Smooth muscle cell of the pulmonary artery (primary cell): ENCODE results near the gene SAMD15. TPM values are rescaled to one million over a fixed set of nuclear protein-coding genes. Genes with fewer than 3 reads are reported as not detected.

Source experiments
- total RNA-seq: library from RNA; depleted of rRNA; stranded (reverse); fragments of >200 nt; gene quantifications from 2 replicates; pipeline ENCODE4 v1.2.3, GENCODE V29; 2014

The SAMD15 gene
- total RNA-seq: 1.4 and 1.7 TPM in 2 replicates

GRCh38 chr14:77376771-77377501, at the start of gene SAMD15, which contains the start of gene TMED8:
Gene SAMD15 (plus strand): TSS chr14:77377379. CDS start chr14:77377419, 40 bp downstream.
Gene TMED8 (minus strand): TSS chr14:77377094. CDS start chr14:77377053, 41 bp downstream.

GRCh38 chr14:77423423-77423822, 46.2 kb downstream of the SAMD15 start, which contains the start of gene NOXRED1:
Gene NOXRED1 (minus strand): TSS chr14:77423523. CDS start chr14:77422889, 634 bp downstream.

Other genes with a start within 250 kb of the SAMD15 start
- not detected in 2 replicates for gene ZDHHC22, start 235.6 kb upstream of the SAMD15 start, total RNA-seq
- gene TMEM63C, start 195.6 kb upstream of the SAMD15 start, total RNA-seq: under 0.01 and 0.17 TPM in 2 replicates
- gene NGB, start 106.2 kb upstream of the SAMD15 start, total RNA-seq: not detected in 2 replicates
- gene POMT2, start 56.5 kb upstream of the SAMD15 start, total RNA-seq: 16.2 and 27.1 TPM in 2 replicates
- 11.5 and 11.7 TPM in 2 replicates for gene GSTZ1, start 56.3 kb upstream of the SAMD15 start, total RNA-seq
- 11.9 and 14.8 TPM in 2 replicates for gene TMED8, start 285 bp upstream of the SAMD15 start, total RNA-seq
- gene NOXRED1, start 46.1 kb downstream of the SAMD15 start, total RNA-seq: 0.33 and 0.40 TPM in 2 replicates
- gene VIPAS39, start 80.2 kb downstream of the SAMD15 start, total RNA-seq: 24.9 and 26.6 TPM in 2 replicates
- 86.5 and 101 TPM in 2 replicates for gene AHSA1, start 80.7 kb downstream of the SAMD15 start, total RNA-seq
- 0.52 and 3.2 TPM in 2 replicates for gene ISM2, start 121.4 kb downstream of the SAMD15 start, total RNA-seq
- gene SPTLC2, start 239.3 kb downstream of the SAMD15 start, total RNA-seq: 32.5 and 33.6 TPM in 2 replicates